Transverse colon (tissue), 4 donors: ENCODE data around the gene MYOZ3.

Experiments
- POLR2A ChIP-seq: fragments of 450-650 bp; IDR thresholded peaks from one replicate; pipeline ENCODE4 v1.6.1; 2016; ENCODE audit warnings: antibody characterized with exemption, mild to moderate bottlenecking, moderate library complexity
- POLR2AphosphoS5 ChIP-seq, 3 donors: sonication (generic); formaldehyde crosslinking; IDR thresholded peaks; one replicate each; pipeline ENCODE4 v1.6.1; 2016; ENCODE audit warnings: antibody characterized with exemption in 3 of 3
- TF ChIP-seq, protein P1 (sequence below), 5 experiments: fragments of 200-600 bp in 3 of 5; fragments of 450-650 bp in 2 of 5; sonication (generic) in 3 of 5; IDR thresholded peaks; 1 replicate in 2 of 5; 2 replicates in 3 of 5; pipeline ENCODE4 v1.5.1; 2016 to 2017; ENCODE audit warnings: antibody characterized with exemption in 5 of 5, inconsistent platforms in 3 of 5, mild to moderate bottlenecking in 2 of 5, moderate library complexity in 1 of 5

DNA sequence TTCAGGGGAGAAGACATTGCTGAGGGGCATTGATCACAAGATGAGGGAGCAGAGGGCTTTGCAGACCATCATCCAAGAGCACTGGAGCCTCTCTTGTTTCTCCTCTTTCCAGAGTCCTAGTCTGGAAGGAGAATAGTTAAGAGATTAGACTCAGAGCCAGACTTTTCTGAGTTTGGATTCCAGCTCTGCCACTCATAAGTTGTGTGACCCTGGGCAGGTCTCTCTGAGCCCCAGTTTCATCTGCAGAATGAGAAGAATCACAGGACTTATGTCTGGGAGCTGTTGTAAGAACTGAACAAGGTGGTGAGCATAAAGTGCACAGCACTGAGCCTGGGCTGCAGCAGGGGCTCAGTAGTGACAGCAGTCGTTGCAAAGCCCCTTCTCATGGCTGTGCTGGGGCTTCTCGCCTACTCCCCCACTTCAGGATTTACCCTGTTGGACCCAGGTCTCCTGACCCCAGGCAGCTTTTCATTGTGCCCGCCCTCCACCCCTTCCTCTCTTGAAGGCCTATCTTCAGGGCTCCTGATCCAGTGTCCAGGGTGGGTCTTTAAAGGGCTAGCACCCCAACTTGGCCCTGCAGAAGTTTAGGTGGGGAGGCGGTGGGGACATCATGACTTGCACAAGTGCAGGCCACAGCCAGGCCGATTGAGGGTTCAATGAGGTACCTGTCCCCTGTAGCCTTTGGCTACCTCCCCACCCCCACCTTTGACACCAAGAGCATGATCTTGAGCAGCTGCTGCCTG lies 19.1 kb upstream of the MYOZ3 start:
- TF ChIP-seq POLR2AphosphoS5 (IDR thresholded peaks at IDR 0.05) (no peak), POLR2A (no peak)
- TF ChIP-seq, protein P1, sequence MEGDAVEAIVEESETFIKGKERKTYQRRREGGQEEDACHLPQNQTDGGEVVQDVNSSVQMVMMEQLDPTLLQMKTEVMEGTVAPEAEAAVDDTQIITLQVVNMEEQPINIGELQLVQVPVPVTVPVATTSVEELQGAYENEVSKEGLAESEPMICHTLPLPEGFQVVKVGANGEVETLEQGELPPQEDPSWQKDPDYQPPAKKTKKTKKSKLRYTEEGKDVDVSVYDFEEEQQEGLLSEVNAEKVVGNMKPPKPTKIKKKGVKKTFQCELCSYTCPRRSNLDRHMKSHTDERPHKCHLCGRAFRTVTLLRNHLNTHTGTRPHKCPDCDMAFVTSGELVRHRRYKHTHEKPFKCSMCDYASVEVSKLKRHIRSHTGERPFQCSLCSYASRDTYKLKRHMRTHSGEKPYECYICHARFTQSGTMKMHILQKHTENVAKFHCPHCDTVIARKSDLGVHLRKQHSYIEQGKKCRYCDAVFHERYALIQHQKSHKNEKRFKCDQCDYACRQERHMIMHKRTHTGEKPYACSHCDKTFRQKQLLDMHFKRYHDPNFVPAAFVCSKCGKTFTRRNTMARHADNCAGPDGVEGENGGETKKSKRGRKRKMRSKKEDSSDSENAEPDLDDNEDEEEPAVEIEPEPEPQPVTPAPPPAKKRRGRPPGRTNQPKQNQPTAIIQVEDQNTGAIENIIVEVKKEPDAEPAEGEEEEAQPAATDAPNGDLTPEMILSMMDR (IDR thresholded peaks at IDR 0.05), result no peak
